Left lung (tissue), 10 donors: ENCODE measurements around the gene SMIM30. TPM values are rescaled to one million over a fixed set of nuclear protein-coding genes. Genes with fewer than 3 reads are reported as not detected.

Experiments used
- ATAC-seq: fragments of 200-7000 bp; cut with Tn5 transposase; one replicate; pipeline ENCODE4 v1.9.1; 2020; ENCODE audit warnings: moderate library complexity
- DNase-seq, 4 donors: peaks; one replicate each; pipeline ENCODE4 v3.0.0-alpha.2; 2013 to 2020
- H3K27ac ChIP-seq, 2 donors: fragments of 200-600 bp; sonication (generic) in 1 of 2; one replicate each; pipeline versions ENCODE4 v1.5.0 to v1.8.0; 2020 to 2021
- H3K27me3 ChIP-seq, 2 donors: fragments of 200-600 bp; sonication (generic) in 1 of 2; one replicate each; pipeline versions ENCODE4 v1.5.0 to v1.8.0; 2020 to 2021
- H3K36me3 ChIP-seq, 2 donors: fragments of 200-600 bp; sonication (generic) in 1 of 2; one replicate each; pipeline versions ENCODE4 v1.5.0 to v1.8.0; 2020 to 2021
- H3K4me1 ChIP-seq, 2 donors: fragments of 200-600 bp; one replicate each; pipeline ENCODE4 v1.8.0; 2021
- H3K4me3 ChIP-seq, 2 donors: fragments of 200-600 bp; sonication (generic) in 1 of 2; one replicate each; pipeline versions ENCODE4 v1.5.0 to v1.8.0; 2020 to 2021; ENCODE audit warnings: mild to moderate bottlenecking in 1 of 2
- H3K9me3 ChIP-seq, 2 donors: fragments of 200-600 bp; sonication (generic) in 1 of 2; one replicate each; pipeline versions ENCODE4 v1.5.0 to v1.8.0; 2020 to 2021
- CTCF ChIP-seq, 2 donors: fragments of 200-600 bp; sonication (generic) in 1 of 2; IDR thresholded peaks; one replicate each; pipeline versions ENCODE4 v1.5.0 to v1.8.0; 2021; ENCODE audit warnings: antibody characterized with exemption in 2 of 2
- intact Hi-C, 2 donors: fragments of 100-400 bp; cut with DNase I; formaldehyde crosslinking; loops; one replicate each; pipeline versions ENCODE4 v1.11.2 to v1.14.2; 2022
- polyA plus RNA-seq, 6 donors: library from polyadenylated mRNA; unstranded; fragments of 120-200 nt; gene quantifications; one replicate each; pipeline ENCODE4 v1.2.1, GENCODE V29; 2013; ENCODE audit not compliant: insufficient read length in 6 of 6
- total RNA-seq, 2 donors: library from RNA; stranded (reverse); fragmentation: NEBNext Ultra II Directional; extraction: Animal tissue kit (Norgen Biotek cat#: 25700); gene quantifications; one replicate each; pipeline ENCODE4 v1.2.1, GENCODE V29; 2021
- donor health status: DM: no; HTN: yes; CAD: no.
- donor health status: DM: no; HTN: no; CAD: no.

The SMIM30 gene
- total and polyA plus RNA-seq, 8 donors: 50.8 to 80.0 (median 70.5) TPM

GRCh38 chr7:113084496-113085172, 33.7 kb downstream of the SMIM30 start:
- H3K4me1 ChIP-seq: no peaks in the 10 kb centered on the region
- no peak overlapping the region for H3K4me3 ChIP-seq
- intact Hi-C loops: no loop called here
- H3K9me3 ChIP-seq: no peaks in the 10 kb centered on the region
- ATAC-seq (no peak), DNase-seq (no peak)
- H3K36me3 ChIP-seq: no peaks in the 10 kb centered on the region
- peaks cover 0 to 44% of the 10 kb centered on the region in 2 donors for H3K27me3 ChIP-seq
- no peak overlapping the region for H3K27ac ChIP-seq
- no peak for TF ChIP-seq CTCF (IDR thresholded peaks at IDR 0.05)

- H3K36me3 ChIP-seq: no peaks in the 10 kb centered on the region
- ATAC-seq (no peak), DNase-seq (no peak)
- intact Hi-C loops: no loop called here
- no peak for TF ChIP-seq CTCF (IDR thresholded peaks at IDR 0.05)
- H3K4me1 ChIP-seq: no peaks in the 10 kb centered on the region
- H3K27ac ChIP-seq: no peak overlapping the region
- H3K27me3 ChIP-seq: peaks cover 0 to 44% of the 10 kb centered on the region in 2 donors
- no peaks in the 10 kb centered on the region for H3K9me3 ChIP-seq
- no peak overlapping the region for H3K4me3 ChIP-seq
These were observed 34.4 kb downstream of the SMIM30 start for GRCh38 chr7:113083816-113084495.

GRCh38 chr7:113083132-113083815, 35.1 kb downstream of the SMIM30 start:
- Histone ChIP-seq H3K36me3 (no peaks in the 10 kb centered on the region), H3K27ac (no peak overlapping the region), H3K27me3 (peaks cover 0 to 44% of the 10 kb centered on the region in 2 donors), H3K4me3 (no peak overlapping the region), H3K9me3 (no peaks in the 10 kb centered on the region), H3K4me1 (no peaks in the 10 kb centered on the region)
- intact Hi-C loops: no loop called here
- no peak for ATAC-seq
- TF ChIP-seq CTCF (IDR thresholded peaks at IDR 0.05): no peak
- DNase-seq: no peak

GRCh38 chr7:113078331-113078730, 40.0 kb downstream of the SMIM30 start:
- ATAC-seq (no peak), DNase-seq (no peak)
- no peaks in the 10 kb centered on the region for H3K9me3 ChIP-seq
- peaks cover 0 to 3% of the 10 kb centered on the region in 2 donors for H3K27me3 ChIP-seq
- H3K4me1 ChIP-seq: no peaks in the 10 kb centered on the region
- intact Hi-C loops: no loop called here
- no peak for TF ChIP-seq CTCF (IDR thresholded peaks at IDR 0.05)
- H3K36me3 ChIP-seq: no peaks in the 10 kb centered on the region
- no peak overlapping the region for H3K27ac ChIP-seq
- H3K4me3 ChIP-seq: no peak overlapping the region

- H3K4me1 ChIP-seq: no peaks in the 10 kb centered on the region
- no peaks in the 10 kb centered on the region for H3K9me3 ChIP-seq
- H3K4me3 ChIP-seq: no peak overlapping the region
- no peak for TF ChIP-seq CTCF (IDR thresholded peaks at IDR 0.05)
- H3K27me3 ChIP-seq: no peaks in the 10 kb centered on the region
- no peaks in the 10 kb centered on the region for H3K36me3 ChIP-seq
- intact Hi-C loops: no loop called here
- no peak overlapping the region for H3K27ac ChIP-seq
- DNase-seq: no peak
- ATAC-seq: no peak
These were observed 41.7 kb downstream of the SMIM30 start for GRCh38 chr7:113076703-113077102.
